PC-9 (cell line): ENCODE data around the gene DSCAM. TPM values are rescaled to one million over a fixed set of nuclear protein-coding genes. Genes with fewer than 3 reads are reported as not detected.
"Not testable (repeated sequence)": the region's sequence is repeated elsewhere in the genome, so short reads cannot be mapped to it uniquely, and the experiment has no call there.

Experiments
- Bru-seq: library from RNA; stranded (reverse); fragments of 400-500 nt; gene quantifications from one replicate; lab custom pipeline; 2021; lab: Mats Ljungman, UMichigan
- BruChase-seq, 2 experiments: library from RNA; stranded (reverse); fragments of 400-500 nt; gene quantifications; one replicate each; lab custom pipeline; 2021; lab: Mats Ljungman, UMichigan
- BruUV-seq: library from RNA; stranded (reverse); fragments of 400-500 nt; replicated peaks from 2 replicates; lab custom pipeline; 2021; lab: Mats Ljungman, UMichigan
- CTCF ChIA-PET: fragments of 300-600 bp; sonication (Branson Sonifier 250); formaldehyde crosslinking; loops from one replicate; lab custom pipeline; 2022; ENCODE audit warnings: antibody characterized with exemption; lab: Charles Lee
- POLR2A ChIA-PET: fragments of 300-600 bp; sonication (Branson Sonifier 250); formaldehyde crosslinking; loops from one replicate; lab custom pipeline; 2022; ENCODE audit warnings: antibody characterized with exemption; ENCODE audit not compliant: unreplicated experiment; lab: Charles Lee
- DNase-seq, 2 experiments: peaks; one replicate each; pipeline versions ENCODE4 v3.0.0 to v3.0.0-alpha.2; 2015 to 2022; ENCODE audit warnings: mixed read lengths in 1 of 2
- H2AFZ ChIP-seq: fragments of 200-600 bp; sonication (generic); 2 replicates; pipeline ENCODE4 v1.8.1; 2017; ENCODE audit warnings: antibody characterized with exemption
- H3F3A ChIP-seq: fragments of 200-600 bp; sonication (generic); 2 replicates; pipeline ENCODE4 v1.8.1; 2017; ENCODE audit warnings: antibody characterized with exemption, mild to moderate bottlenecking, low read depth; ENCODE audit not compliant: insufficient read depth
- H3K27ac ChIP-seq: fragments of 200-600 bp; sonication (generic); 2 replicates; pipeline ENCODE4 v1.6.1; 2016; ENCODE audit warnings: mixed run types
- H3K27me3 ChIP-seq: fragments of 200-600 bp; sonication (generic); 2 replicates; pipeline ENCODE4 v1.6.1; 2016; ENCODE audit warnings: low read depth, mixed run types; ENCODE audit not compliant: insufficient read depth
- H3K36me3 ChIP-seq: fragments of 200-600 bp; sonication (generic); 2 replicates; pipeline ENCODE4 v1.6.1; 2016; ENCODE audit warnings: low read depth, mixed run types
- H3K4me1 ChIP-seq: fragments of 200-600 bp; sonication (generic); replicated peaks from 2 replicates; pipeline ENCODE4 v1.6.1; 2016; ENCODE audit warnings: mixed run types; ENCODE audit not compliant: insufficient read depth
- H3K4me2 ChIP-seq: fragments of 200-600 bp; sonication (generic); 2 replicates; pipeline ENCODE4 v1.6.1; 2017; ENCODE audit warnings: mixed run types
- H3K4me3 ChIP-seq: fragments of 200-600 bp; sonication (generic); 2 replicates; pipeline ENCODE4 v1.6.1; 2016; ENCODE audit warnings: mixed run types
- H3K79me2 ChIP-seq: fragments of 200-600 bp; sonication (generic); 2 replicates; pipeline ENCODE4 v1.6.1; 2017; ENCODE audit warnings: low read depth, mixed run types
- H3K9me2 ChIP-seq: fragments of 200-600 bp; sonication (generic); 2 replicates; pipeline ENCODE4 v1.8.1; 2017; ENCODE audit warnings: mild to moderate bottlenecking; ENCODE audit not compliant: insufficient read depth
- H3K9me3 ChIP-seq: fragments of 200-600 bp; sonication (generic); 2 replicates; pipeline ENCODE4 v1.8.1; 2016; ENCODE audit warnings: low read depth; ENCODE audit not compliant: insufficient read depth
- H4K20me1 ChIP-seq: fragments of 200-600 bp; sonication (generic); 2 replicates; pipeline ENCODE4 v1.8.1; 2017; ENCODE audit not compliant: insufficient read depth
- CTCF ChIP-seq: fragments of 200-600 bp; sonication (generic); conservative IDR thresholded peaks from 2 replicates; pipeline ENCODE4 v1.6.1; 2017; ENCODE audit warnings: mixed run types, antibody characterized with exemption, mild to moderate bottlenecking, moderate library complexity
- EZH2 ChIP-seq: fragments of 200-600 bp; sonication (generic); IDR thresholded peaks from 2 replicates; pipeline ENCODE4 v1.8.0; 2017; ENCODE audit warnings: antibody characterized with exemption, low read depth
- intact Hi-C: fragments of 100-400 bp; cut with micrococcal nuclease; formaldehyde crosslinking; loops from one replicate; pipeline ENCODE4 v1.10.0; 2022; ENCODE audit not compliant: unreplicated experiment
- long read RNA-seq: library from polyadenylated mRNA; stranded (forward); transcript quantifications from one replicate; pipeline ENCODE4 v2.0.0, GENCODE V29; 2022
- total RNA-seq: library from RNA; stranded (reverse); gene quantifications from 2 replicates; pipeline ENCODE4 v1.2.3, GENCODE V29; 2021

DSCAM gene
- total RNA-seq (not detected in 2 replicates), Bru-seq, nascent RNA (percentile 0 among the genes with signal in this experiment), BruChase-seq, experiment 1, labeled RNA remaining after a 2-hour chase (percentile 0 among the genes with signal in this experiment), BruChase-seq, experiment 2, labeled RNA remaining after a 6-hour chase (not detected)
- long read RNA-seq = 0 reads

- DNase-seq = no peak
- intact Hi-C loops = no loop called here
- no peaks in the 10 kb centered on the region for H3K36me3 ChIP-seq
- no peak within 1 kb of the TSS for H3K4me2 ChIP-seq
- no peaks in the 10 kb centered on the region for H3K27me3 ChIP-seq
- ChIA-PET POLR2A (no interaction called here), CTCF (no interaction called here)
- H3K9me2 ChIP-seq = no peaks in the 10 kb centered on the region
- H3K9me3 ChIP-seq = no peaks in the 10 kb centered on the region
- no peaks in the 10 kb centered on the region for H3F3A ChIP-seq
- H3K79me2 ChIP-seq = no peaks in the 10 kb centered on the region
- no peak within 1 kb of the TSS for H2AFZ ChIP-seq
- H3K4me1 ChIP-seq = no peaks in the 10 kb centered on the region
- BruUV-seq = no TSS peak
- no peak within 1 kb of the TSS for H3K4me3 ChIP-seq
- no peak within 1 kb of the TSS for H3K27ac ChIP-seq
- H4K20me1 ChIP-seq = no peaks in the 10 kb centered on the region
- TF ChIP-seq CTCF (no peak), EZH2 (no peak)
Measured at GRCh38 chr21:40846587-40847411, at the start of gene DSCAM. Gene DSCAM (minus strand): TSS chr21:40847158. CDS start chr21:40846661, 497 bp downstream.

GRCh38 chr21:40895697-40896096 is 48.7 kb upstream of the DSCAM start:
- H3K36me3 ChIP-seq, intact Hi-C loops, H4K20me1 ChIP-seq, POLR2A ChIA-PET, H3K79me2 ChIP-seq, H3F3A ChIP-seq, CTCF ChIA-PET, BruUV-seq, H2AFZ ChIP-seq, DNase-seq, H3K9me3 ChIP-seq, H3K27ac ChIP-seq, H3K4me2 ChIP-seq, H3K4me1 ChIP-seq, H3K27me3 ChIP-seq, H3K9me2 ChIP-seq, H3K4me3 ChIP-seq: not testable (repeated sequence)

- TF ChIP-seq EZH2 = no peak
- TF ChIP-seq CTCF = no peak
- H2AFZ ChIP-seq = no peak overlapping the region
- H3K27ac ChIP-seq = no peak overlapping the region
- no peak overlapping the region for H3K4me3 ChIP-seq
- ChIA-PET POLR2A (no interaction called here), CTCF (no interaction called here)
- H3K4me2 ChIP-seq = no peak overlapping the region
- H4K20me1 ChIP-seq = no peaks in the 10 kb centered on the region
- H3K36me3 ChIP-seq = no peaks in the 10 kb centered on the region
- H3K9me3 ChIP-seq = no peaks in the 10 kb centered on the region
- no peaks in the 10 kb centered on the region for H3K4me1 ChIP-seq
- H3K9me2 ChIP-seq = no peaks in the 10 kb centered on the region
- intact Hi-C loops = no loop called here
- no peak for DNase-seq
- no peaks in the 10 kb centered on the region for H3F3A ChIP-seq
- no TSS peak for BruUV-seq
- H3K27me3 ChIP-seq = peaks cover under 1% of the 10 kb centered on the region; the same call in 1 of the 2 replicates
- H3K79me2 ChIP-seq = no peaks in the 10 kb centered on the region
Measured at GRCh38 chr21:40886931-40887330, 40.0 kb upstream of the DSCAM start.
